ENCODE results near the gene SNRK.

SNRK gene

DNA sequence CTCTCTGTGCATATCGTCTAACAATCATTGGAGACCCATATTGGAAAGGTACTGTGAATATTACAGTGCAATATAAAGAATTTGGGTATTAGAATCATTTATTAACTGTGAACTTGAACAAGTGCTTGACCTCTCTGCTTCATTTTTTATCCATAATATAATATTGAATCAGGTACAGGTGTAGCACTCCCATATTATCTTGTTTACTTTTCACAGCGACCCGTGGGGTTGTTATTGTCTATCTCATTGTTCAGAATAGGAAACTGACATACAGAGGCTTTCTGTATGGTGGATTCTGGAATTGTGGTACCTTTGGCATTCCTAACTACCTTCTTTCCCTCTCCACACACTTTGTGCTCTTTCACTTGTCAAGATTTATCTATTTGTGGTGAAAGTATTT lies 17.8 kb downstream of the SNRK start:
- intact Hi-C loops (cut with DNase I): no loop called here
- DNase-seq: no peak

DNA sequence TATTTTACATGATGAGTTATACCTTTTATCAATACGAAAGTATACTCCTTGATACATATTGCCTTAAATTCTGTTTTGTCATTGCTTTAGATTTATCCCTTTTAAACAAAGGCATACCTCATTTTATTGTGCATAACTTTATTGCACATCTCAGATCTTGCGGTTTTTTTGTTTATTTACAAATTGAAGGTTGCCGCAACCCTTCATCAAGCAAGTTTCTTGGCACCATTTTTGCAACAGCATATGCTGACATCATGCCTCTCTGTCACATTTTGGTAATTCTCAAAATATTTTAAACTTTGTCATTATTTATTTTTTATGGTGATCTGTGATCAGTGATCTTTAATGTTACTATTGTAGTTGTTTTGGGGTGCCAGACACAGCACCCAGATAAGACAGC lies 20.9 kb downstream of the SNRK start:
- DNase-seq: no peak
- intact Hi-C loops (cut with DNase I): no loop called here

GRCh38 chr3:43307649-43308048 lies 21.3 kb downstream of the SNRK start:
- intact Hi-C loops (cut with DNase I): no loop called here
- DNase-seq: no peak

GRCh38 chr3:43309372-43310305 lies 23.3 kb downstream of the SNRK start:
- intact Hi-C loops (cut with DNase I): no loop called here
- DNase-seq: no peak

GRCh38 chr3:43316783-43317460 lies 30.6 kb downstream of the SNRK start:
- DNase-seq: no peak
- intact Hi-C loops (cut with DNase I): no loop called here

GRCh38 chr3:43317461-43318316 lies 31.3 kb downstream of the SNRK start:
- no peak for DNase-seq
- intact Hi-C loops (cut with DNase I): no loop called here

DNA sequence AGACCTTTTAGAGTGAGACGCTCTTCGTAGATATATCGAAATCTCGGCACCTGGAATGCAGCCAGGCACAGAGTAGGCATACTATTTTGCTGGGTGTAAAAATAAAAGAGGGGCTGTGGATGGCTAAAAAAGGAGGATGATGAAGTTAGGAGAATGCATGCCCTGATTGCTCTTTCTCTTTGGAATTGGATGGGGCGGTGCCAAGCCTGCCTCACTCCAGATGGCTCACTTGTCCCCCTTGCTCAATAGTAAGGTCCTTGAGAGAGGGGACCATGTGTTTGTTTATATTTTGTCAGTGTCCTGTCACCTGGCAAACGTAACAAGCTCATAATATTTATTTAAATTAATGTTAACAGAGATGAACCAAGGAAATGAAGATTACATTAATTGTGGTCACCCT lies 33.0 kb downstream of the SNRK start:
- DNase-seq: no peak
- intact Hi-C loops (cut with DNase I): no loop called here

DNA sequence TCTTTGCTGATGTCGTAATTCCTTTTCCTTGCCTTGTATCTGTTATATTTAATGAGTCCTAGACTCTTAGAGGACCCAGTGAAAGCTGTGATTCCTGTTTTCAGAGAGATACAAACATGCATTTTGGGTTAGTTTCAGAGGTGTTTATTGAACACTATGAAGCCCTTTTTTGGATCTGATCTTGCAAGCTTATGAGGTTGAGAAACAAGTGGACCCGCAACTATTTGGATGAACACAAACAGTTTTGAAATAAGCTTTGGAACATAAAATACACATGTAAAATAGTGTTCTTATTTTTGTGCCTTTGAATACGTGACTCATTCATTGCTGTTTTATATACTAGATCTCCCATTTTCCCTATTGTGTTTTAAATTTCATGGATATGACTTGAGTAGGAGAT lies 33.5 kb downstream of the SNRK start:
- intact Hi-C loops (cut with DNase I): no loop called here
- no peak for DNase-seq

- intact Hi-C loops (cut with DNase I): no loop called here
Observed at GRCh38 chr3:43320288-43320687, 33.9 kb downstream of the SNRK start.

DNA sequence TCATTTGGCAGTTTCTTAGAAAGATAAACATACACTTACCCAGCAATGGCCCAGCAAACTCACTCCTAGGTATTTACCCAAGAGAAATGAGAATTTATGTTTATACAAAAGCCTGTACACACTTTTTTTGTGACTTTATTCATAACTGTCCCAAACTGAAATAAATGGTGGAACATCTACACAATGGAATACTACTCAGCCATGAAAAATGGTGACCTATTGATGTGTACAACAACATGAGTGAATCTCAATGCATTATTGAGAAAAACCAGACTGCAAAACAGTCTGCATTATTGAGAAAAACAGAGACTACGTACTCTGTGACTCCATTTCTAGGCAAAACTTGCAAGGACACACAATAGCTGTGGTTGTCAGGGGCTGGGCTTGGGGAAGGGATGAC lies 37.2 kb downstream of the SNRK start:
- intact Hi-C loops (cut with DNase I): no loop called here
- DNase-seq: no peak

More at GRCh38 chr3:43320288-43320687, 33.9 kb downstream of the SNRK start:
- DNase-seq: no peak

DNA sequence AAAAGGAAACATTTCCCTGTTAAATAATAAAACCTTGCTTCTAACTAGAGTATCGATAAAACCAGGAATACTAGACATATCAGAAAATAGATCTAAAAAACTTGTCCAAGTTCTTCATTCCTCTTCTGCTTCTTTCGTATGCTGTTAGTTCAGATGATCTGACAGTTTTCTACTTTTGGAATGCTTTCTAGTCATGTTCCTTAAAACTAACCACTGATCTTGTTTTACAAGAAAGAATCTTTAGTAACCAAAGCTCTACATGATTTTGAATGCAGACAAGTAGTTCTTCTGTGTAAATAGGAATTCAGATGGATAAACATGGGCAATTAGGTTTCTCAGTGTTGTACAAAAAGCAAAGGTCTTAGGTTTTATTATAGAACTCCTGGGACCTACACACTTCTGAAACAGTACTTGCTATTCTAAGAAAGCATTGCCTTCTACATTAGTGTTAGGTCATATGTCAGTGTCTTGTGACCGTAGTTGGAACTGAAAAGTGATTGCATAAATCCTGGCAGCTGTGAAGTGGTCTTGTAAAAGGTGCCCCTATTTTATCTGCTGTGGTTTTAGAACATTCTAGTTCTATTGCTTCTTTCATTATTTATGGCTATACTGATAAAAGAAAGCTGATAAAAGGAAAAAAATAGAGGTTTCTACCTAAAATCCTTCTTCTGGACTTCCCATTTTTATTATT lies 40.7 kb downstream of the SNRK start:
- no peak for DNase-seq
- intact Hi-C loops (cut with DNase I): no loop called here

- intact Hi-C loops (cut with DNase I): no loop called here
- no peak for DNase-seq
Observed at GRCh38 chr3:43327582-43327979, 41.2 kb downstream of the SNRK start.

DNA sequence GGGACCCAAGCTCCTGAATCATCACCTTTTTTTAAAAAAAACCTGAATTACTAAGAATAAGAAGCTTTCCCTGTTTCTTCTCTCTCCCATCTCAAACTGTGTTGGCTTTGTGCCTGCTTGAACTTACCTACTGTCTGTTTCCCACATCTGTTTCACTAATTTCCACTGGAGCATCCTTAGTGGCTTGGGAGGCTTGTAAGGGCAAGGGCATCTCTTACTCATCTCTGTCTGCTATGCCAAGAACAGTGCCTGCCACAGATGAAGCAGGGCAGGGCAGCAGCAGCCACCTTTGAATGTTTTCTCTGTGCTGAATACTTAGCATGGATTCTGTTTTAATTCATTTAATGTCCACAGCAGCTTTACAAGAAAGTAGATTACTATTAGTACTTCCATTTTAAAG lies 42.3 kb downstream of the SNRK start:
- intact Hi-C loops (cut with DNase I): no loop called here

DNA sequence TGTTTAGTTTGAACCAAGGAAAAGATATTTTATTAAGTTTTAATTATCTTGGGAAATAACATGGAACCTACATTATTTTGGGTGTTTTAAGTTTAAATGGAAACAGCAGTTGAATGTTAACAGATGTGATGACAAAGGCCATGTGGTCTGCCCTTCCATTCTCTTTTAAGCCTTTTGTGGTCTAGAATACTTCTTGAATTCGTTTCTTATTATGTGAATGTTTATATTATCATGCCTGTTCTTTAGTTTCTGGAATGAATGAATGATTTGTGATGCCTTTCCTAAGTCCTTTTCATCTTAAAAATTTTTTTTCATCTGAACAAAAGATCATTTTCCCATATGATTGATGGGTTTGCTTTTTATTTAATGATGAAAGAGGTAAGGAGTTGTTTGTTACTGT lies 44.6 kb downstream of the SNRK start:
- intact Hi-C loops (cut with DNase I): no loop called here
- DNase-seq: no peak

More for the DNA sequence above, 42.3 kb downstream of the SNRK start:
- DNase-seq: no peak

GRCh38 chr3:43331381-43331780 lies 45.0 kb downstream of the SNRK start:
- intact Hi-C loops (cut with DNase I): no loop called here
- no peak for DNase-seq

- intact Hi-C loops (cut with DNase I): no loop called here
Observed at GRCh38 chr3:43334976-43335375, 48.6 kb downstream of the SNRK start.

DNA sequence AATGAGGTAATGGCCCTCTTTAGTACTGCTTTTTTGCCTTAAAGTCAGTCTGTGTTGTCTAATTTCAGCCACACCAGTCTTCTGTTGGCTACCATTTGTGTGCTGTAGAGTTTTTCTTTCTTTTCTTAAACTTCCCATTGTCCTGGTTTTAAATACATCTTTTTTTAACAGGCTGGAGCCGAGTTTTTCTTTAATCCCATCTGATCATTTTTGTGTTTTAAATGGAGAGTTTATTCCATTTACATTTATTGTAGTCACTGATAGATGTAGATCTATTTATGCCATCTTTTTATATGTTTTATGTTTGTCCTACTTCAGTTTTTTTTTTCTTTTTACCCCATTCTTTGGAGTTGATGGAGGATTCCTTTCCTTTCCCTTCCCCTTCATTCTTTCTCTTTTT lies 49.5 kb downstream of the SNRK start:
- DNase-seq: no peak
- intact Hi-C loops (cut with DNase I): no loop called here

More at GRCh38 chr3:43334976-43335375, 48.6 kb downstream of the SNRK start:
- DNase-seq: no peak

DNA sequence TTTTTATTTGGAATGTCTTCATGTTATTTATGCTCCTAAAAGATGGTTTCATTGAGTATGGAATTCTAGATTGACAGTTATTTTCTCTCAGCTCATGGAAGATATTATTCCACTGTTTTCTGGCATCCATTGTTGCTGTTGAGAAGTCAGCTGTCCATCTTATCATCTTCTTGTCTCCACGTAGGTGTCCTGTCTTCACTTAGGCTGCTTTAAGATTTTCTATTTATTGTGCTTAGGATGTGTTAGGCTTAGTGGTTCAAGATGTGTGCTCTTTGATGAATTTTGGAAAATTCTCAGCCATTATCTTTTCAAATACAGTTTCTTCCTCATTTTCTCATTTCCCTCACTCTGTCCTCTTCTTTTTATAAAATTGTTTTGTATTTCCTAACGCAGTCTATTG lies 52.0 kb downstream of the SNRK start:
- intact Hi-C loops (cut with DNase I): no loop called here

GRCh38 chr3:43340403-43340802 lies 54.1 kb downstream of the SNRK start:
- intact Hi-C loops (cut with DNase I): no loop called here
- no peak for DNase-seq

More for the DNA sequence above, 52.0 kb downstream of the SNRK start:
- no peak for DNase-seq

- no peak for DNase-seq
- intact Hi-C loops (cut with DNase I): no loop called here
Observed at GRCh38 chr3:43341788-43342187, 55.4 kb downstream of the SNRK start.

Measured in posterior cingulate gyrus (tissue), 11 donors.